A549 (cell line): ENCODE data around the gene STX1B. TPM values are rescaled to one million over a fixed set of nuclear protein-coding genes. Genes with fewer than 3 reads are reported as not detected.

Source experiments
- ATAC-seq, 2 experiments: fragments of 200-7000 bp in 1 of 2; fragments of >200 bp in 1 of 2; cut with Nextera tagmentation in 1 of 2; cut with Tn5 transposase in 1 of 2; 3 replicates each; pipeline versions ENCODE4 v1.8.0 to v1.9.1; 2018 to 2020; ENCODE audit warnings: mild to moderate bottlenecking in 1 of 2, moderate library complexity in 1 of 2
- CTCF ChIA-PET: fragments of 300-600 bp; sonication (Branson Sonifier 250); formaldehyde crosslinking; extraction: SDS; loops from one replicate; lab custom pipeline; 2021; ENCODE audit warnings: antibody characterized with exemption, inconsistent platforms; lab: Yijun Ruan, JAX
- POLR2A ChIA-PET: fragments of 350-600 bp; formaldehyde crosslinking; extraction: SDS; loops from one replicate; lab custom pipeline; 2021; ENCODE audit warnings: antibody characterized with exemption, inconsistent platforms; lab: Yijun Ruan, JAX
- DNase-seq, 2 experiments: peaks; one replicate each; pipeline versions ENCODE4 v3.0.0 to v3.0.0-alpha.2; 2011 to 2016; ENCODE audit warnings: low read depth in 1 of 2, low spot score in 1 of 2
- FAIRE-seq: peaks from 2 replicates; lab custom pipeline; 2011; peaks lifted over from hg19 to GRCh38; lab: Jason Lieb, UNC
- H3K27ac ChIP-seq, 2 experiments: fragments of >200 bp; sonication (Bioruptor Twin); formaldehyde crosslinking; 3 replicates each; pipeline ENCODE4 v1.5.1; 2016 to 2017
- H3K4me1 ChIP-seq: fragments of >200 bp; sonication (Bioruptor Twin); formaldehyde crosslinking; 3 replicates; pipeline ENCODE4 v1.6.1; 2016
- H3K4me2 ChIP-seq: fragments of >200 bp; sonication (Bioruptor Twin); formaldehyde crosslinking; 3 replicates; pipeline ENCODE4 v1.6.1; 2016
- H3K4me3 ChIP-seq: fragments of >200 bp; sonication (Bioruptor Twin); formaldehyde crosslinking; 3 replicates; pipeline ENCODE4 v1.5.1; 2016
- H3K9me3 ChIP-seq: fragments of >200 bp; sonication (Bioruptor Twin); formaldehyde crosslinking; 3 replicates; pipeline ENCODE4 v1.6.1; 2016
- ATOH8 ChIP-seq: fragments of 250-450 bp; sonication (Bioruptor Pico); IDR thresholded peaks from 2 replicates; pipeline ENCODE4 v1.5.0; 2020; ENCODE audit warnings: low read depth, mild to moderate bottlenecking, moderate library complexity
- BHLHE40 ChIP-seq: IDR thresholded peaks from 2 replicates; pipeline ENCODE4 v1.6.1; 2012; ENCODE audit warnings: low read depth, low read length, inconsistent platforms
- CBX2 ChIP-seq: fragments of 200-600 bp; sonication (generic); IDR thresholded peaks from 2 replicates; pipeline ENCODE4 v1.6.1; 2016; ENCODE audit warnings: low read depth, mild to moderate bottlenecking, borderline replicate concordance
- CBX8 ChIP-seq: fragments of 200-600 bp; sonication (generic); IDR thresholded peaks from 2 replicates; pipeline ENCODE4 v1.6.1; 2016
- CHD2 ChIP-seq: fragments of 150-350 bp; IDR thresholded peaks from 2 replicates; pipeline ENCODE4 v1.6.1; 2014; ENCODE audit warnings: low read length; ENCODE audit not compliant: partially characterized antibody
- ELK1 ChIP-seq: fragments of 150-350 bp; IDR thresholded peaks from 2 replicates; pipeline ENCODE4 v1.6.1; 2014; ENCODE audit warnings: low read depth, mild to moderate bottlenecking, low read length
- FOSL2 ChIP-seq, 2 experiments: fragments of 450-650 bp in 1 of 2; fragments of >200 bp in 1 of 2; sonication (Bioruptor Twin) in 1 of 2; formaldehyde crosslinking; IDR thresholded peaks; 2 replicates each; pipeline versions ENCODE4 v1.5.0 to v1.6.1; 2016 to 2020; ENCODE audit warnings: mild to moderate bottlenecking in 1 of 2, moderate library complexity in 1 of 2
- GATA3 ChIP-seq: IDR thresholded peaks from 2 replicates; pipeline ENCODE4 v1.6.1; 2012; ENCODE audit warnings: borderline replicate concordance
- HDAC2 ChIP-seq: fragments of 200-600 bp; sonication (generic); IDR thresholded peaks from 2 replicates; pipeline ENCODE4 v1.6.1; 2016
- HES2 ChIP-seq: fragments of >200 bp; sonication (Bioruptor Twin); formaldehyde crosslinking; IDR thresholded peaks from 2 replicates; pipeline ENCODE4 v1.6.1; 2016
- HOXB5 ChIP-seq: fragments of 250-450 bp; sonication (Bioruptor Pico); IDR thresholded peaks from 2 replicates; pipeline ENCODE4 v1.5.0; 2020; ENCODE audit warnings: mild to moderate bottlenecking, moderate library complexity
- JUN ChIP-seq, 2 experiments: fragments of >200 bp; sonication (Bioruptor Twin); formaldehyde crosslinking; IDR thresholded peaks; 2 replicates in 1 of 2; 3 replicates in 1 of 2; pipeline ENCODE4 v1.6.1; 2016 to 2017
- KDM5A ChIP-seq: fragments of 200-600 bp; sonication (generic); IDR thresholded peaks from 2 replicates; pipeline ENCODE4 v1.6.1; 2016; ENCODE audit warnings: antibody characterized with exemption, mild to moderate bottlenecking
- MAZ ChIP-seq: fragments of 150-350 bp; IDR thresholded peaks from 2 replicates; pipeline ENCODE4 v1.6.1; 2014; ENCODE audit warnings: antibody characterized with exemption, low read depth, low read length, borderline replicate concordance
- MYC ChIP-seq: IDR thresholded peaks from 2 replicates; pipeline ENCODE4 v1.6.1; 2012; ENCODE audit warnings: mild to moderate bottlenecking, inconsistent platforms, low read length, improper control_type of control experiment, borderline replicate concordance
- NFE2L2 ChIP-seq: fragments of 150-350 bp; conservative IDR thresholded peaks from 2 replicates; pipeline ENCODE4 v1.6.1; 2014; ENCODE audit warnings: low read length
- NPAS2 ChIP-seq: fragments of 250-450 bp; sonication (Bioruptor Pico); IDR thresholded peaks from 2 replicates; pipeline ENCODE4 v1.8.0; 2022; ENCODE audit warnings: mild to moderate bottlenecking, moderate library complexity, borderline replicate concordance
- PBX3 ChIP-seq: IDR thresholded peaks from 2 replicates; pipeline ENCODE4 v1.6.1; 2012
- POLR2A ChIP-seq: IDR thresholded peaks from 2 replicates; pipeline ENCODE4 v1.6.1; 2012; ENCODE audit warnings: mild to moderate bottlenecking, low read length
- RCOR1 ChIP-seq: fragments of 150-350 bp; IDR thresholded peaks from 2 replicates; pipeline ENCODE4 v1.6.1; 2014; ENCODE audit warnings: antibody characterized with exemption, low read length, low read depth
- REST ChIP-seq: fragments of 200-600 bp; sonication (generic); IDR thresholded peaks from 2 replicates; pipeline ENCODE4 v1.6.1; 2016; ENCODE audit warnings: antibody characterized with exemption, mild to moderate bottlenecking, moderate library complexity
- RNF2 ChIP-seq: fragments of 200-600 bp; sonication (generic); IDR thresholded peaks from 2 replicates; pipeline ENCODE4 v1.6.1; 2016; ENCODE audit warnings: low read depth, mild to moderate bottlenecking, antibody characterized with exemption, moderate library complexity, borderline replicate concordance
- SMC3 ChIP-seq: fragments of >200 bp; sonication (Bioruptor Twin); formaldehyde crosslinking; IDR thresholded peaks from 3 replicates; pipeline ENCODE4 v1.6.1; 2018; ENCODE audit warnings: inconsistent platforms
- SREBF2 ChIP-seq: fragments of 450-650 bp; IDR thresholded peaks from 2 replicates; pipeline ENCODE4 v1.6.1; 2014; ENCODE audit warnings: mild to moderate bottlenecking, moderate library complexity
- TFCP2L1 ChIP-seq: fragments of 250-450 bp; sonication (Bioruptor Pico); IDR thresholded peaks from 2 replicates; pipeline ENCODE4 v1.5.0; 2021; ENCODE audit warnings: mild to moderate bottlenecking
- ZNF302 ChIP-seq: fragments of 250-450 bp; sonication (Bioruptor Pico); IDR thresholded peaks from 2 replicates; pipeline ENCODE4 v1.9.0; 2021; ENCODE audit warnings: inconsistent platforms, mild to moderate bottlenecking, moderate library complexity
- WGBS: methylation state at CpG from one replicate; pipeline ENCODE4 v1.1.6; 2017; ENCODE audit errors: missing lambda C conversion rate; 5-methylcytosine and 5-hydroxymethylcytosine counted together
- polyA plus RNA-seq, 4 experiments: library from polyadenylated mRNA; depleted of rRNA in 3 of 4; stranded (reverse); fragments of >200 nt; fragmentation: RNase III in 1 of 4; extraction: RNeasy Plus Mini Kit Qiagen cat#74134 plus additional on column Dnase treatment in 1 of 4; gene quantifications; 2 replicates in 3 of 4; 3 replicates in 1 of 4; pipeline ENCODE4 v1.2.3, GENCODE V29; 2011 to 2017

The STX1B gene
- polyA plus RNA-seq, 2 of the 4 experiments (the other 2 are of a cell fraction): 2.4 to 2.6 TPM

GRCh38 chr16:30982548-30983288 is 27.7 kb downstream of the STX1B start:
- DNase-seq: no peak
- TF ChIP-seq HDAC2: no peak
- no peak for TF ChIP-seq HES2
- TF ChIP-seq REST: no peak
- TF ChIP-seq JUN (IDR thresholded peaks at IDR 0.05): no peak
- TF ChIP-seq SMC3: no peak
- no peak for TF ChIP-seq SREBF2
- TF ChIP-seq ZNF302 (CRISPR knock-in tag): no peak
- no peak for TF ChIP-seq CBX8
- TF ChIP-seq NFE2L2: no peak
- TF ChIP-seq NPAS2 (CRISPR knock-in tag): no peak
- no peak for TF ChIP-seq MYC
- TF ChIP-seq RCOR1: no peak
- TF ChIP-seq KDM5A: no peak
- TF ChIP-seq ATOH8 (CRISPR knock-in tag): no peak
- no peak for TF ChIP-seq RNF2
- no peaks in the 10 kb centered on the region for H3K9me3 ChIP-seq
- WGBS: 86% methylated on average over 17 of the region's 17 CpGs
- H3K4me2 ChIP-seq: no peak overlapping the region
- ATAC-seq: no peak
- POLR2A ChIA-PET: interaction anchor here (0.7 to 1.1 kb wide), 3 partner anchors 14 to 197 kb away, joined by 3 read pairs; partner anchors contain the start of gene FUS
- CTCF ChIA-PET: interaction anchor here (0.7 to 7.8 kb wide), 11 partner anchors 13 to 886 kb away, joined by 3 to 97 read pairs (median 11); partner anchors contain the start of genes VKORC1, ZNF668 and ZNF843
- H3K27ac ChIP-seq: no peak overlapping the region
- H3K4me1 ChIP-seq: peaks cover 13% of the 10 kb centered on the region
- no peak overlapping the region for H3K4me3 ChIP-seq
- FAIRE-seq: no peak

GRCh38 chr16:30980959-30981358 is 29.5 kb downstream of the STX1B start:
- H3K9me3 ChIP-seq: no peaks in the 10 kb centered on the region
- POLR2A ChIA-PET: no interaction called here
- peaks cover 12% of the 10 kb centered on the region for H3K4me1 ChIP-seq
- no peak for ATAC-seq
- CTCF ChIA-PET: interaction anchor here (0.7 to 7.8 kb wide), 4 partner anchors 116 to 480 kb away, joined by 3 to 97 read pairs (median 41); partner anchors contain the start of gene VKORC1
- no peak overlapping the region for H3K27ac ChIP-seq
- no peak for TF ChIP-seq POLR2A
- no peak for TF ChIP-seq ATOH8 (CRISPR knock-in tag)
- no peak for TF ChIP-seq SMC3
- TF ChIP-seq ZNF302 (CRISPR knock-in tag): no peak
- TF ChIP-seq HOXB5 (CRISPR knock-in tag): no peak
- TF ChIP-seq TFCP2L1 (CRISPR knock-in tag): no peak
- no peak for TF ChIP-seq BHLHE40
- no peak for TF ChIP-seq HES2
- no peak for TF ChIP-seq CBX2
- no peak for TF ChIP-seq ELK1
- TF ChIP-seq SREBF2: no peak
- TF ChIP-seq RCOR1: no peak
- no peak for TF ChIP-seq PBX3
- no peak for TF ChIP-seq RNF2
- TF ChIP-seq GATA3: no peak
- no peak for TF ChIP-seq MAZ
- no peak for TF ChIP-seq FOSL2 (IDR thresholded peaks at IDR 0.05)
- no peak for TF ChIP-seq FOSL2 (CRISPR knock-in tag; IDR thresholded peaks at IDR 0.05)
- no peak for TF ChIP-seq CHD2
- TF ChIP-seq, all 56 proteins: peak for 0
- WGBS: 97% methylated on average over 14 of the region's 14 CpGs
- Histone ChIP-seq H3K4me2 (no peak overlapping the region), H3K4me3 (no peak overlapping the region)
- DNase-seq (no peak), FAIRE-seq (no peak)
